ENCODE measurements around the gene EFNA4. TPM values are rescaled to one million over a fixed set of nuclear protein-coding genes. Genes with fewer than 3 reads are reported as not detected.

The EFNA4 gene
- total RNA-seq, 1 donor from 2014 or later, result 10.7 TPM

DNA sequence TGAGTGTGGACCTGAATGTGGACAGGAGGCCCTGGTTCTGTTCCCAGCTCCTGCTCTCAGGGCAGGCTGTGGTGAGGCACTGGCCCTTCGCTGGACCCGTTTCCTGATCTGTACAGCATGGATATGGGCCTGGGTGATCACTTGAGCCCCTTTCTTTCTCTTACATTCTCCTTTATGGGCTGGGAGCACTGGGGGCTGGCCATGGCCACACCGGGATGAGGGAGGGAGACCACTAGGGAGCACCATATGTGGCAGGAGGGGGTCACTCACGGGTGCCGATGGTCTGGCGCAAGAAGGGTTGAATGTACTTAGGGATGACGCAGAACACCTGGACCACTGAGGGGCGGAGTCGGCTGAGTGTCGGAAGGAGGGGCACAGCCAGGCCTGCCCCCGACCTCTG, 32.6 kb upstream of the EFNA4 start:
- H3K9ac ChIP-seq, result no peak overlapping the region
- no peaks in the 10 kb centered on the region for H3K36me3 ChIP-seq
- no peak overlapping the region for H3K27ac ChIP-seq
- no peaks in the 10 kb centered on the region for H3F3A ChIP-seq (ENCODE audit: low read depth)
- H3K4me2 ChIP-seq, result no peak overlapping the region
- no peaks in the 10 kb centered on the region for H3K36me3 Mint-ChIP-seq
- H4K20me1 ChIP-seq (ENCODE audit: low read depth), result no peaks in the 10 kb centered on the region
- peaks cover 5% of the 10 kb centered on the region for H3K4me1 Mint-ChIP-seq
- peaks cover 6% of the 10 kb centered on the region for H3K27me3 Mint-ChIP-seq (ENCODE audit: insufficient read depth, low read depth)
- H3K4me3 Mint-ChIP-seq, result no peak overlapping the region
- no peaks in the 10 kb centered on the region for H3K79me2 ChIP-seq (ENCODE audit: low read depth)
- no peaks in the 10 kb centered on the region for H3K27me3 ChIP-seq
- no peaks in the 10 kb centered on the region for H3K9me3 ChIP-seq (ENCODE audit: low read depth)
- H3K9me3 Mint-ChIP-seq, result no peaks in the 10 kb centered on the region
- DNase-seq (ENCODE audit: low spot score), result no peak
- no peak overlapping the region for H3K4me3 ChIP-seq
- H2AFZ ChIP-seq (replicated peaks), result no peak overlapping the region
- H3K27ac Mint-ChIP-seq, result no peak overlapping the region
- H3K4me1 ChIP-seq, result no peaks in the 10 kb centered on the region
- TF ChIP-seq CTCF (IDR thresholded peaks at IDR 0.05) (no peak), EZH2 (IDR thresholded peaks at IDR 0.05) (no peak), EZH2phosphoT487 (IDR thresholded peaks at IDR 0.05) (no peak)

- Mint-ChIP-seq H3K4me3 (no peak overlapping the region), H3K27me3 (ENCODE audit: insufficient read depth, low read depth) (peaks cover 9% of the 10 kb centered on the region), H3K27ac (no peak overlapping the region), H3K9me3 (no peaks in the 10 kb centered on the region), H3K4me1 (peaks cover 15% of the 10 kb centered on the region), H3K36me3 (no peaks in the 10 kb centered on the region)
- H3K9me3 ChIP-seq (ENCODE audit: low read depth), result no peaks in the 10 kb centered on the region
- DNase-seq (ENCODE audit: low spot score), result no peak
- H3K4me2 ChIP-seq, result no peak overlapping the region
- H3K27ac ChIP-seq, result no peak overlapping the region
- no peak overlapping the region for H3K4me3 ChIP-seq
- H4K20me1 ChIP-seq (ENCODE audit: low read depth), result no peaks in the 10 kb centered on the region
- no peaks in the 10 kb centered on the region for H3K36me3 ChIP-seq
- H3K79me2 ChIP-seq (ENCODE audit: low read depth), result no peaks in the 10 kb centered on the region
- no peak overlapping the region for H2AFZ ChIP-seq (replicated peaks)
- H3K4me1 ChIP-seq, result peaks cover 12% of the 10 kb centered on the region
- H3K27me3 ChIP-seq, result no peaks in the 10 kb centered on the region
- TF ChIP-seq CTCF (IDR thresholded peaks at IDR 0.05) (no peak), EZH2phosphoT487 (IDR thresholded peaks at IDR 0.05) (no peak), EZH2 (IDR thresholded peaks at IDR 0.05) (no peak)
- H3F3A ChIP-seq (ENCODE audit: low read depth), result no peaks in the 10 kb centered on the region
- H3K9ac ChIP-seq, result no peak overlapping the region
These were observed 30.7 kb upstream of the EFNA4 start for GRCh38 chr1:155032886-155033285.

DNA sequence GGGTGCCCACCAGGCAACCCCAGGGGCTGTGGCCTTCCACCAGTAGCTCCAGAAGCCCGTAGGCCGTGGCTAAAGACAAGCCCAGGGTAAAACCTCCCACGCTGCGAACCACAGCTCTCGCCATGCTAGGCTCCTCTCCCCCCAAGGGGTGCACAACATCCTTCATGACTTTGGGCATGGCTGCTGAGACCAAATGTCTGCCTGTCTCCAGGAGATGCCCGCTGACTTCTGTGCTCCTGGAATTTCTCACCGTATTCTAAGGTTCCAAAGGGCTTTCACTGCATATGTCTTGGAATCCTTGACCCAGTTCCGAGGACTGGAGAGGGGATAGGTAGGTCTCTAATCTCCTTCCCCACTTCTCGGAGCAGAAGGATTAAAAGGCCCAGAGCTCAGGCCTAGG, 30.0 kb upstream of the EFNA4 start, which contains the start of the genes DCST1 and DCST2:
DCST1 (plus strand) TSS at position 301 of the 400 bp plus-strand sequence. CDS start 213 bp downstream, outside the sequence.
DCST2 (minus strand) TSS at position 258 of the 400 bp plus-strand sequence; CDS start at position 178, 80 bp downstream.
- no peak for TF ChIP-seq EZH2 (IDR thresholded peaks at IDR 0.05)
- TF ChIP-seq CTCF (IDR thresholded peaks at IDR 0.05), result no peak
- TF ChIP-seq EZH2phosphoT487 (IDR thresholded peaks at IDR 0.05), result no peak
- Histone ChIP-seq H3F3A (ENCODE audit: low read depth) (no peaks in the 10 kb centered on the region), H3K4me2 (no peak within 1 kb of the TSS), H3K27me3 (no peaks in the 10 kb centered on the region), H3K79me2 (ENCODE audit: low read depth) (no peaks in the 10 kb centered on the region), H2AFZ (replicated peaks) (no peak within 1 kb of the TSS), H3K36me3 (no peaks in the 10 kb centered on the region), H3K9me3 (ENCODE audit: low read depth) (no peaks in the 10 kb centered on the region), H3K4me1 (peaks cover 12% of the 10 kb centered on the region), H3K4me3 (no peak within 1 kb of the TSS), H3K27ac (no peak within 1 kb of the TSS), H4K20me1 (ENCODE audit: low read depth) (no peaks in the 10 kb centered on the region), H3K9ac (no peak within 1 kb of the TSS)
- H3K27me3 Mint-ChIP-seq (ENCODE audit: insufficient read depth, low read depth), result peaks cover 9% of the 10 kb centered on the region
- H3K9me3 Mint-ChIP-seq, result no peaks in the 10 kb centered on the region
- no peaks in the 10 kb centered on the region for H3K36me3 Mint-ChIP-seq
- no peak for DNase-seq (ENCODE audit: low spot score)
- H3K4me1 Mint-ChIP-seq, result peaks cover 16% of the 10 kb centered on the region
- no peak within 1 kb of the TSS for H3K4me3 Mint-ChIP-seq
- H3K27ac Mint-ChIP-seq, result peak within 1 kb of the TSS; percentile 80
